Measurements from ENCODE around the gene TOPAZ1. TPM values are rescaled to one million over a fixed set of nuclear protein-coding genes. Genes with fewer than 3 reads are reported as not detected.

The TOPAZ1 gene
- total RNA-seq, 1 donor: not detected

GRCh38 chr3:44240061-44240460 lies 1.6 kb upstream of the TOPAZ1 start:
- no peak for DNase-seq (ENCODE audit: low read depth in 2 of 3, low spot score in 2 of 3)

- no peak for DNase-seq (ENCODE audit: low read depth in 2 of 3, low spot score in 2 of 3)
Measured at GRCh38 chr3:44242721-44243120, 1.0 kb downstream of the TOPAZ1 start.

- peak in 1 of 3 donors; percentile 3 for DNase-seq (ENCODE audit: low read depth in 2 of 3, low spot score in 2 of 3)
Measured at GRCh38 chr3:44248152-44248551, 6.5 kb downstream of the TOPAZ1 start.

GRCh38 chr3:44252332-44252959 lies 10.8 kb downstream of the TOPAZ1 start:
- DNase-seq (ENCODE audit: low read depth in 2 of 3, low spot score in 2 of 3): no peak

- DNase-seq (ENCODE audit: low read depth in 2 of 3, low spot score in 2 of 3): no peak
Measured at GRCh38 chr3:44259404-44259803, 17.7 kb downstream of the TOPAZ1 start.

GRCh38 chr3:44264146-44264545 lies 22.5 kb downstream of the TOPAZ1 start:
- DNase-seq (ENCODE audit: low read depth in 2 of 3, low spot score in 2 of 3): no peak

- no peak for DNase-seq (ENCODE audit: low read depth in 2 of 3, low spot score in 2 of 3)
Measured at GRCh38 chr3:44265815-44266214, 24.1 kb downstream of the TOPAZ1 start.

- DNase-seq (ENCODE audit: low read depth in 2 of 3, low spot score in 2 of 3): no peak
Measured at GRCh38 chr3:44272191-44272590, 30.5 kb downstream of the TOPAZ1 start.

GRCh38 chr3:44277925-44278324 lies 36.2 kb downstream of the TOPAZ1 start:
- no peak for DNase-seq (ENCODE audit: low read depth in 2 of 3, low spot score in 2 of 3)

- DNase-seq (ENCODE audit: low read depth in 2 of 3, low spot score in 2 of 3): no peak
Measured at GRCh38 chr3:44280077-44280476, 38.4 kb downstream of the TOPAZ1 start.

- DNase-seq (ENCODE audit: low read depth in 2 of 3, low spot score in 2 of 3): no peak
Measured at GRCh38 chr3:44280631-44281030, 38.9 kb downstream of the TOPAZ1 start.

GRCh38 chr3:44284949-44285348 lies 43.3 kb downstream of the TOPAZ1 start:
- no peak for DNase-seq (ENCODE audit: low read depth in 2 of 3, low spot score in 2 of 3)

- DNase-seq (ENCODE audit: low read depth in 2 of 3, low spot score in 2 of 3): no peak
Measured at GRCh38 chr3:44289882-44290462, 48.3 kb downstream of the TOPAZ1 start.

GRCh38 chr3:44292276-44292675 lies 50.6 kb downstream of the TOPAZ1 start:
- no peak for DNase-seq (ENCODE audit: low read depth in 2 of 3, low spot score in 2 of 3)

- DNase-seq (ENCODE audit: low read depth in 2 of 3, low spot score in 2 of 3): no peak
Measured at GRCh38 chr3:44292947-44293346, 51.3 kb downstream of the TOPAZ1 start.

GRCh38 chr3:44297255-44297654 lies 55.6 kb downstream of the TOPAZ1 start:
- no peak for DNase-seq (ENCODE audit: low read depth in 2 of 3, low spot score in 2 of 3)

- DNase-seq (ENCODE audit: low read depth in 2 of 3, low spot score in 2 of 3): peak in 1 of 3 donors; percentile 14
Measured at GRCh38 chr3:44301746-44302145, 60.1 kb downstream of the TOPAZ1 start.

- no peak for DNase-seq (ENCODE audit: low read depth in 2 of 3, low spot score in 2 of 3)
Measured at GRCh38 chr3:44309500-44309899, 67.8 kb downstream of the TOPAZ1 start.

GRCh38 chr3:44318891-44319311 lies 77.2 kb downstream of the TOPAZ1 start:
- DNase-seq (ENCODE audit: low read depth in 2 of 3, low spot score in 2 of 3): peak in 2 of 3 donors; percentile 26 to 44

GRCh38 chr3:44321335-44321734 lies 79.6 kb downstream of the TOPAZ1 start:
- no peak for DNase-seq (ENCODE audit: low read depth in 2 of 3, low spot score in 2 of 3)

- DNase-seq (ENCODE audit: low read depth in 2 of 3, low spot score in 2 of 3): peak in 2 of 3 donors; percentile 63 to 83
Measured at GRCh38 chr3:44323341-44323955, 81.8 kb downstream of the TOPAZ1 start.

- DNase-seq (ENCODE audit: low read depth in 2 of 3, low spot score in 2 of 3): no peak
Measured at GRCh38 chr3:44324584-44324983, 82.9 kb downstream of the TOPAZ1 start.

Measured in hematopoietic multipotent progenitor cell (in vitro differentiated cells).